K562 (cell line): ENCODE measurements around the gene NKAIN1. TPM values are rescaled to one million over a fixed set of nuclear protein-coding genes. Genes with fewer than 3 reads are reported as not detected.

ENCODE experiments used
- DIDO1 ChIP-seq: fragments of 450-650 bp; IDR thresholded peaks from 2 replicates; pipeline ENCODE4 v1.6.1; 2016; ENCODE audit warnings: low read depth, missing biosample characterization, missing genetic modification characterization
- FOXA3 ChIP-seq, 2 experiments: fragments of 450-650 bp in 1 of 2; sonication (generic) in 1 of 2; formaldehyde crosslinking; IDR thresholded peaks in 1 of 2; conservative IDR thresholded peaks in 1 of 2; 2 replicates each; pipeline versions ENCODE4 v1.4.0 to v1.8.0; 2020 to 2022; ENCODE audit warnings: mild to moderate bottlenecking in 2 of 2, missing genetic modification reagents in 1 of 2
- HDAC6 ChIP-seq: IDR thresholded peaks from 2 replicates; pipeline ENCODE4 v1.6.1; 2012; ENCODE audit warnings: low read depth, mild to moderate bottlenecking, control low read depth, inconsistent platforms, low read length, moderate library complexity
- XRCC5 ChIP-seq: fragments of 200-400 bp; formaldehyde crosslinking; IDR thresholded peaks from 2 replicates; pipeline ENCODE4 v1.6.1; 2017; ENCODE audit warnings: low read depth, mild to moderate bottlenecking, low read length
- polyA plus RNA-seq, 8 experiments: library from polyadenylated mRNA; depleted of rRNA in 4 of 8; stranded (reverse) in 5 of 8; unstranded in 3 of 8; fragments of >200 nt; fragmentation: Nextera tagmentation in 2 of 8; fragmentation: Illumina TruSeq in 1 of 8; extraction: Ambion mirVana in 2 of 8; extraction: Trizol in 1 of 8; gene quantifications; 2 replicates each; pipeline versions ENCODE4 v1.2.1 to v1.2.3, GENCODE V29; 2011 to 2014; ENCODE audit warnings: inconsistent platforms in 1 of 8, missing spikeins in 1 of 8
- total RNA-seq, 7 experiments: library from RNA; depleted of rRNA in 6 of 7; stranded (reverse); fragments of >200 nt in 6 of 7; fragmentation: Illumina TruSeq in 2 of 7; extraction: Trizol in 2 of 7; gene quantifications; 2 replicates each; pipeline versions ENCODE4 v1.2.1 to v1.2.3, GENCODE V29; 2011 to 2021; ENCODE audit warnings: low replicate concordance in 1 of 7
- TF ChIP-seq, protein P1 (sequence below): sonication (generic); formaldehyde crosslinking; IDR thresholded peaks from 2 replicates; pipeline ENCODE4 v1.8.0; 2022; ENCODE audit warnings: missing genetic modification reagents, mild to moderate bottlenecking, borderline replicate concordance
- TF ChIP-seq, protein P2 (sequence below), 2 experiments: fragments of 450-650 bp; formaldehyde crosslinking in 1 of 2; IDR thresholded peaks; 2 replicates each; pipeline versions ENCODE4 v1.4.0 to v1.6.1; 2014 to 2020; ENCODE audit warnings: mild to moderate bottlenecking in 2 of 2, borderline replicate concordance in 1 of 2, low read depth in 1 of 2

Gene NKAIN1
- total and polyA plus RNA-seq, 9 of the 15 experiments (the other 6 are each of a cell fraction or from before 2014, with no cell fraction given): 0.03 to 0.22 (median 0.04) TPM; not detected in 3

DNA sequence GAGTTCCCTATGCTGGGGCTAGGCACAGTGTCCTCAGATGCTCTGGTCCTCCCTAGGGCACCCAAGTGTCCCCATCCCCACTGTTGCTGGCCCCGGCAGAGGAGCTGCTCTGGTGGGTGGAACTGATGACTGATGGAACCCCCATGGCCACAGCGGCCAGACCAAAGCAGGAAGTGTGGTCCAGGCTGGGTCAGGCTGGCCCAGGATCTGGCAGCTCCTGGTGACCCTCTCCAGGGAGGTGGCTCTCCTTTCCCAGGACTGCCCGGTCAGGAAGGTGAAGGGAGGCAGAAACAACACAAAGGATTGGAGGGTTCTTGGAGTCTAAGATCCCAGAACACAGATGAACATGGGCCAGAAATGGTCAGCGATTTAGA lies 1.1 kb downstream of the NKAIN1 start (continued):
- TF ChIP-seq, protein P1, sequence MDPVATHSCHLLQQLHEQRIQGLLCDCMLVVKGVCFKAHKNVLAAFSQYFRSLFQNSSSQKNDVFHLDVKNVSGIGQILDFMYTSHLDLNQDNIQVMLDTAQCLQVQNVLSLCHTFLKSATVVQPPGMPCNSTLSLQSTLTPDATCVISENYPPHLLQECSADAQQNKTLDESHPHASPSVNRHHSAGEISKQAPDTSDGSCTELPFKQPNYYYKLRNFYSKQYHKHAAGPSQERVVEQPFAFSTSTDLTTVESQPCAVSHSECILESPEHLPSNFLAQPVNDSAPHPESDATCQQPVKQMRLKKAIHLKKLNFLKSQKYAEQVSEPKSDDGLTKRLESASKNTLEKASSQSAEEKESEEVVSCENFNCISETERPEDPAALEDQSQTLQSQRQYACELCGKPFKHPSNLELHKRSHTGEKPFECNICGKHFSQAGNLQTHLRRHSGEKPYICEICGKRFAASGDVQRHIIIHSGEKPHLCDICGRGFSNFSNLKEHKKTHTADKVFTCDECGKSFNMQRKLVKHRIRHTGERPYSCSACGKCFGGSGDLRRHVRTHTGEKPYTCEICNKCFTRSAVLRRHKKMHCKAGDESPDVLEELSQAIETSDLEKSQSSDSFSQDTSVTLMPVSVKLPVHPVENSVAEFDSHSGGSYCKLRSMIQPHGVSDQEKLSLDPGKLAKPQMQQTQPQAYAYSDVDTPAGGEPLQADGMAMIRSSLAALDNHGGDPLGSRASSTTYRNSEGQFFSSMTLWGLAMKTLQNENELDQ (CRISPR knock-in tag): no peak
- no peak for TF ChIP-seq DIDO1 (tag)
- no peak for TF ChIP-seq FOXA3 (CRISPR knock-in tag; conservative IDR thresholded peaks at IDR 0.05 in 1 of 2, IDR thresholded peaks at IDR 0.05 in 1 of 2)
- TF ChIP-seq, protein P2, sequence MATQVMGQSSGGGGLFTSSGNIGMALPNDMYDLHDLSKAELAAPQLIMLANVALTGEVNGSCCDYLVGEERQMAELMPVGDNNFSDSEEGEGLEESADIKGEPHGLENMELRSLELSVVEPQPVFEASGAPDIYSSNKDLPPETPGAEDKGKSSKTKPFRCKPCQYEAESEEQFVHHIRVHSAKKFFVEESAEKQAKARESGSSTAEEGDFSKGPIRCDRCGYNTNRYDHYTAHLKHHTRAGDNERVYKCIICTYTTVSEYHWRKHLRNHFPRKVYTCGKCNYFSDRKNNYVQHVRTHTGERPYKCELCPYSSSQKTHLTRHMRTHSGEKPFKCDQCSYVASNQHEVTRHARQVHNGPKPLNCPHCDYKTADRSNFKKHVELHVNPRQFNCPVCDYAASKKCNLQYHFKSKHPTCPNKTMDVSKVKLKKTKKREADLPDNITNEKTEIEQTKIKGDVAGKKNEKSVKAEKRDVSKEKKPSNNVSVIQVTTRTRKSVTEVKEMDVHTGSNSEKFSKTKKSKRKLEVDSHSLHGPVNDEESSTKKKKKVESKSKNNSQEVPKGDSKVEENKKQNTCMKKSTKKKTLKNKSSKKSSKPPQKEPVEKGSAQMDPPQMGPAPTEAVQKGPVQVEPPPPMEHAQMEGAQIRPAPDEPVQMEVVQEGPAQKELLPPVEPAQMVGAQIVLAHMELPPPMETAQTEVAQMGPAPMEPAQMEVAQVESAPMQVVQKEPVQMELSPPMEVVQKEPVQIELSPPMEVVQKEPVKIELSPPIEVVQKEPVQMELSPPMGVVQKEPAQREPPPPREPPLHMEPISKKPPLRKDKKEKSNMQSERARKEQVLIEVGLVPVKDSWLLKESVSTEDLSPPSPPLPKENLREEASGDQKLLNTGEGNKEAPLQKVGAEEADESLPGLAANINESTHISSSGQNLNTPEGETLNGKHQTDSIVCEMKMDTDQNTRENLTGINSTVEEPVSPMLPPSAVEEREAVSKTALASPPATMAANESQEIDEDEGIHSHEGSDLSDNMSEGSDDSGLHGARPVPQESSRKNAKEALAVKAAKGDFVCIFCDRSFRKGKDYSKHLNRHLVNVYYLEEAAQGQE (IDR thresholded peaks at IDR 0.05; ENCODE audit: borderline replicate concordance): no peak
- TF ChIP-seq, protein P2 (CRISPR knock-in tag; IDR thresholded peaks at IDR 0.05; ENCODE audit: low read depth): no peak
- TF ChIP-seq XRCC5: no peak
- no peak for TF ChIP-seq HDAC6
